NCI-H2171 treated with DMSO at 0.1 percent for 48 hours (cell line): ENCODE measurements around the gene SPATA17.

Experiments
- DNase-seq: peaks from one replicate; lab custom pipeline; 2025; lab: John Stamatoyannopoulos, UW

The SPATA17 gene

DNA sequence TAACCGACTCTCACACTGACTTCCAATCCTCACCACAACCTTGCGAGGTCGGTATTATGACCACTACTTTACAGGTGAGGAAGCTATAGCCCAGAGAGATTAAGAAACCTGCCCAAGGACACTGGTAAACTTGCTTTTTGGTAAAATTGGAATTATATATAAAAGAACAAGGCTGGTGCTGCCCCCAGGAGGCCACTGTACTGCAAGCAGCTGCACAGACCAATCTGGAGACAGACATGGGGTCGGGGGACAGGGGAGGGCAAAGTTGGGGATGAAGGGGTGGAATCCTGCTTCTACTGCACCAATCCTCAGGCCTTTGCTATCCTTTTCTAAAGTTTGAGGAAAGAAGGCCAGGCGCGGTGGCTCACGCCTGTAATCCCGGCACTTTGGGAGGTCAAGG is 280.8 kb downstream of the SPATA17 start:
- DNase-seq, result no peak

DNA sequence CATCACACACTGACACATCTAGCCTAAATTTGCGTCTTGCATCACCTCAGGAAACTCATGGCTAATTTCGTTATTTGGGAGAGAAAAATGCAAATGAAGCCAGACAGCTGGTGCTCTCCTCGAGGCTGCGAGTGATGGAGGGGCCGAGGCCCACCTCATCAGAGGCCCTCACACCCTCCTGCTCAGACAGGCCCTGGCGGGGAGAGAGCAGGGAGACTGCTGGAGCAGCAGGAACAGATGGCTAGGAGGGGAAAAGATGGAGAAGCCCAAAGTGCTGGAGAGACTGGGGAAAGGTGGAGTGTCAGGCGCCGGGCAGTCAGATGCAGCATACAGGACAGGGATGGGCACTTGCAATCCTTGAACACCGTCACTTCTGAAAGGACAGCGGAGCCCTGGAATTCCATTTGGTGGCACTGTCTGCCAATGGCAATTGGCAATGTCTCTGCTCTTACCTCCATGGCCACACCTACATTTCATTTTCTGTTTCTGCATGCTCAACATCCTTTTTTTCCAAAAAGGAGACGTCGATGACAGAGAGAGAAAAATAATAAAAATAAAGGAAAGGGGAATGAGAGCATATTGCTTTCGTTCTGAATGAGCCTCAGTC is 286.2 kb downstream of the SPATA17 start:
- DNase-seq, result peak; percentile 91

DNA sequence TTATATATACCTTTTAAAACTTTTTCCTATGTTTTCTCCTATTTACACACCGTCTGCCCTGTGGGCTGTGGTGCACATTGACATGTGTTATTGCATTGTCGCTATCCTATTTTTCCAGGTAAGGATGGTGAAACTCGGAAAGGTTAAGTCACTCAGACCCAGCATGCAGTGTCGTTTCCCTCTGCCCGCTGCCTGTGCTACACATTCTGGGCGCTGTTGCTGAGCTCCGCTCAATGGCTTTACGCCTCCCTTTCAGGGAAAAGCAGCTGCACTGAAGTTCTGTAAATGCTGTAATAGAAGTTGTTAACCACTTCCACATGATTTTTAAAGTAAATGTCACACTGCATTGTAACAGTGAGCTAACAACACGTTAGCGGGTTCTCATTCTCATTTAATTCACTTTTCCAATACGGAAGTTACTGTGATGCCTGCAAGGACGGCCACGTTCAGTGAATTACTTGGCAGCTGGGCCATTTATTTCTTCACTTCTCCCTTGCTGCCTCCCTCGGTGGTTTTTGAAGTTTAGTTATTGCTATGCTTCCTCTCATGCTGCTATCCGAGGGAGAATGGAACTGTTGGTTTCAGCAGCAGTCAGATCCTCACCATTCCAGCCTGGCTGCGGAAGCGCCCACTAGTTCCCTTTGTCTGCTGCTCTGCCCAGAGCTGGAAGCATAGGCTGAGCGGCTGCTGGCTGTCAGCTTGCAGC is 288.7 kb downstream of the SPATA17 start:
- no peak for DNase-seq
